IMR-90 (cell line): ENCODE measurements around the gene ANO2.

Experiments
- CEBPB ChIP-seq: IDR thresholded peaks from 2 replicates; pipeline ENCODE4 v1.6.1; 2012; ENCODE audit warnings: low read depth, low read length, improper control_type of control experiment
- MAFK ChIP-seq: IDR thresholded peaks from 2 replicates; pipeline ENCODE4 v1.6.1; 2012; ENCODE audit warnings: low read depth, low read length, improper control_type of control experiment
- POLR2A ChIP-seq: IDR thresholded peaks from 2 replicates; pipeline ENCODE4 v1.6.1; 2012; ENCODE audit warnings: mild to moderate bottlenecking, low read depth, low read length
- TF ChIP-seq, protein P1 (sequence below): conservative IDR thresholded peaks from 2 replicates; pipeline ENCODE4 v1.5.1; 2012; ENCODE audit warnings: mild to moderate bottlenecking, low read depth, low read length, improper control_type of control experiment

DNA sequence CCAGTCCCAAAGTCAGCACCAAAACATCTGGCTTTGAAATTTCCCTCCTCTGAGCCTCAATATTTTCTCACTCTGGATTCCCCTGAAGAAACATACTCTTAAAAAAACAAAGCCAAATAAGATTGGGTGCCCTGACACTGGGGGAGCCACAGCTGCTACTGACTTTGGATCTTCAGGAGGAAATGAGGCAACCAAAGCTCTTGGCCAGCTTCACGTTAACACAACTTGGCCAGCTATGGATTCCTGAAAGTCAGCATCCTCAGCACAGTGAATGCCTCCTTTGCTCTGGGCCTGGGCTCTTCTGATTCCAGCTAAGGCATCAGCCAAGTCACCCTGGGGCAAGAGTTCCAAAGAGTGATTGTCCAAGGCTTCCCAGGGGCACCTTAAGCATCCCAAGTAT lies 254.8 kb downstream of the ANO2 start:
- TF ChIP-seq POLR2A, result no peak
- TF ChIP-seq CEBPB, result no peak
- no peak for TF ChIP-seq MAFK
- TF ChIP-seq, protein P1, sequence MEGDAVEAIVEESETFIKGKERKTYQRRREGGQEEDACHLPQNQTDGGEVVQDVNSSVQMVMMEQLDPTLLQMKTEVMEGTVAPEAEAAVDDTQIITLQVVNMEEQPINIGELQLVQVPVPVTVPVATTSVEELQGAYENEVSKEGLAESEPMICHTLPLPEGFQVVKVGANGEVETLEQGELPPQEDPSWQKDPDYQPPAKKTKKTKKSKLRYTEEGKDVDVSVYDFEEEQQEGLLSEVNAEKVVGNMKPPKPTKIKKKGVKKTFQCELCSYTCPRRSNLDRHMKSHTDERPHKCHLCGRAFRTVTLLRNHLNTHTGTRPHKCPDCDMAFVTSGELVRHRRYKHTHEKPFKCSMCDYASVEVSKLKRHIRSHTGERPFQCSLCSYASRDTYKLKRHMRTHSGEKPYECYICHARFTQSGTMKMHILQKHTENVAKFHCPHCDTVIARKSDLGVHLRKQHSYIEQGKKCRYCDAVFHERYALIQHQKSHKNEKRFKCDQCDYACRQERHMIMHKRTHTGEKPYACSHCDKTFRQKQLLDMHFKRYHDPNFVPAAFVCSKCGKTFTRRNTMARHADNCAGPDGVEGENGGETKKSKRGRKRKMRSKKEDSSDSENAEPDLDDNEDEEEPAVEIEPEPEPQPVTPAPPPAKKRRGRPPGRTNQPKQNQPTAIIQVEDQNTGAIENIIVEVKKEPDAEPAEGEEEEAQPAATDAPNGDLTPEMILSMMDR, result no peak
